IPS DF 4.7 (cell line): Measurements from ENCODE around the gene AMY2B.
"Not testable (repeated sequence)": the region's sequence is repeated elsewhere in the genome, so short reads cannot be mapped to it uniquely, and the experiment has no call there.

Experiments used
- DNase-seq: peaks from one replicate; pipeline ENCODE4 v3.0.0-alpha.2; 2013; ENCODE audit warnings: low spot score; ENCODE audit errors: extremely low read depth

The AMY2B gene

DNA sequence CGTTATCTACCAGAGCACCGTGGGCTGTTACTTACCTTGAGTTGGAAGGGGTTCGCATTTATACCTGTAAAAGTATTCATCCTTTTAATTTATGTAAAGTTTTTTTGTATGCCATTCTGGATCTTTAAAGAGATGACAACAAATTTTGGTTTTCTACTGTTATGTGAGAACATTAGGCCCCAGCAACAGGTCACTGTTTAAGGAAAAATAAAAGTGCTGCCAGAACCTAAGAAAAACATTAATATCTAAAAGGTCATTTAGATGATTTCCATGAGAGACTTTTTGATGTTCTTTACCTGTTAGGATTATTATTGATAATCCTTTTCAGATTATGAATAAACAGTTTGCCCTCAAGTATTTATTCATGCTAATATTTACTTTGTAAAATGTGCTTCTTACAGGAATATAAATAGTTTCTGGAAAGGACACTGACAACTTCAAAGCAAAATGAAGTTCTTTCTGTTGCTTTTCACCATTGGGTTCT lies 45.6 kb downstream of the AMY2B start, which contains the start of gene AMY2A:
AMY2A (plus strand) TSS at position 434 of the 484 bp plus-strand sequence; CDS start at position 448, 14 bp downstream.
- DNase-seq = not testable (repeated sequence)

- not testable (repeated sequence) for DNase-seq
These were observed 56.0 kb downstream of the AMY2B start for GRCh38 chr1:103627436-103627835.
